Panc1 (cell line): Measurements from ENCODE around the gene CLEC12A. TPM values are rescaled to one million over a fixed set of nuclear protein-coding genes. Genes with fewer than 3 reads are reported as not detected.

ENCODE experiments used
- ATAC-seq: fragments of 200-7000 bp; cut with Tn5 transposase; 2 replicates; pipeline ENCODE4 v1.9.1; 2020; ENCODE audit warnings: mild to moderate bottlenecking, moderate library complexity
- BruUV-seq: library from RNA; stranded (reverse); fragments of 400-500 nt; replicated peaks from 2 replicates; lab custom pipeline; 2021; lab: Mats Ljungman, UMichigan
- CTCF ChIA-PET: fragments of 300-600 bp; sonication (Branson Sonifier 250); formaldehyde crosslinking; loops from one replicate; lab custom pipeline; 2022; ENCODE audit warnings: antibody characterized with exemption; lab: Charles Lee
- POLR2A ChIA-PET: fragments of 300-600 bp; sonication (Branson Sonifier 250); formaldehyde crosslinking; loops from one replicate; lab custom pipeline; 2022; ENCODE audit warnings: antibody characterized with exemption; lab: Charles Lee
- DNase-seq: peaks from one replicate; pipeline ENCODE4 v3.0.0-alpha.2; 2010; ENCODE audit warnings: low read depth, low spot score
- H3K27ac ChIP-seq: 2 replicates; pipeline ENCODE4 v1.5.1; 2011; ENCODE audit warnings: mild to moderate bottlenecking, low read length, inconsistent platforms
- H3K27me3 ChIP-seq: fragments of 200-500 bp; sonication (Bioruptor generic); 2 replicates; pipeline ENCODE4 v1.6.0; 2014; ENCODE audit warnings: low read length, inconsistent platforms; ENCODE audit not compliant: control insufficient read depth, insufficient read depth
- H3K36me3 ChIP-seq: fragments of 200-500 bp; sonication (Bioruptor generic); 2 replicates; pipeline ENCODE4 v1.5.1; 2014; ENCODE audit warnings: inconsistent platforms, mild to moderate bottlenecking, low read length, moderate library complexity; ENCODE audit not compliant: control insufficient read depth, insufficient read depth
- H3K4me1 ChIP-seq: 2 replicates; pipeline ENCODE4 v1.5.1; 2011; ENCODE audit warnings: inconsistent platforms, mild to moderate bottlenecking, low read length, moderate library complexity; ENCODE audit not compliant: control insufficient read depth, insufficient read depth
- H3K4me3 ChIP-seq, 2 experiments: 2 replicates each; pipeline ENCODE4 v1.5.1; 2011 to 2012; ENCODE audit warnings: low read depth in 2 of 2, low read length in 2 of 2, mild to moderate bottlenecking in 2 of 2, inconsistent platforms in 1 of 2, moderate library complexity in 1 of 2
- H3K9me3 ChIP-seq: fragments of 200-500 bp; sonication (Bioruptor generic); 2 replicates; pipeline ENCODE4 v1.5.1; 2014; ENCODE audit warnings: low read depth, mild to moderate bottlenecking, inconsistent platforms, low read length, moderate library complexity; ENCODE audit not compliant: control insufficient read depth, insufficient read depth
- CTCF ChIP-seq: fragments of 450-650 bp; IDR thresholded peaks from 2 replicates; pipeline ENCODE4 v1.5.1; 2017; ENCODE audit warnings: mild to moderate bottlenecking
- POLR2AphosphoS5 ChIP-seq: IDR thresholded peaks from 2 replicates; pipeline ENCODE4 v1.6.1; 2012; ENCODE audit warnings: mild to moderate bottlenecking, low read depth, low read length, moderate library complexity
- SIN3A ChIP-seq: IDR thresholded peaks from 2 replicates; pipeline ENCODE4 v1.6.1; 2012; ENCODE audit warnings: low read depth, mild to moderate bottlenecking, low read length, moderate library complexity, borderline replicate concordance; ENCODE audit not compliant: insufficient read depth
- TCF7L2 ChIP-seq: IDR thresholded peaks from 2 replicates; pipeline ENCODE4 v1.6.1; 2011; ENCODE audit warnings: mild to moderate bottlenecking, low read depth, low read length, inconsistent platforms
- in situ Hi-C: cut with HindIII; loops from 2 replicates; pipeline ENCODE4 v1.10.0; 2016; ENCODE audit warnings: low sequenced_read_pairs, low pct_unique_long_range_greater_than_20kb
- intact Hi-C: fragments of 100-400 bp; cut with micrococcal nuclease; formaldehyde crosslinking; loops from one replicate; pipeline ENCODE4 v1.10.0; 2022; ENCODE audit not compliant: unreplicated experiment
- total RNA-seq: library from RNA; stranded (reverse); gene quantifications from one replicate; pipeline ENCODE4 v1.2.1, GENCODE V29; 2021; ENCODE audit not compliant: unreplicated experiment
- TF ChIP-seq, protein P1 (sequence below), 2 experiments: IDR thresholded peaks; 2 replicates each; pipeline ENCODE4 v1.6.1; 2011 to 2012; ENCODE audit warnings: low read depth in 2 of 2, control low read depth in 1 of 2, low read length in 1 of 2, mild to moderate bottlenecking in 1 of 2, moderate library complexity in 1 of 2; ENCODE audit not compliant: insufficient read depth in 1 of 2

Gene CLEC12A
- total RNA-seq, 1 experiment from 2014 or later, result not detected

- no peaks in the 10 kb centered on the region for H3K36me3 ChIP-seq
- DNase-seq (no peak), ATAC-seq (no peak)
- intact Hi-C loops, result no loop called here
- H3K27ac ChIP-seq, result no peak overlapping the region
- TF ChIP-seq, protein P1, sequence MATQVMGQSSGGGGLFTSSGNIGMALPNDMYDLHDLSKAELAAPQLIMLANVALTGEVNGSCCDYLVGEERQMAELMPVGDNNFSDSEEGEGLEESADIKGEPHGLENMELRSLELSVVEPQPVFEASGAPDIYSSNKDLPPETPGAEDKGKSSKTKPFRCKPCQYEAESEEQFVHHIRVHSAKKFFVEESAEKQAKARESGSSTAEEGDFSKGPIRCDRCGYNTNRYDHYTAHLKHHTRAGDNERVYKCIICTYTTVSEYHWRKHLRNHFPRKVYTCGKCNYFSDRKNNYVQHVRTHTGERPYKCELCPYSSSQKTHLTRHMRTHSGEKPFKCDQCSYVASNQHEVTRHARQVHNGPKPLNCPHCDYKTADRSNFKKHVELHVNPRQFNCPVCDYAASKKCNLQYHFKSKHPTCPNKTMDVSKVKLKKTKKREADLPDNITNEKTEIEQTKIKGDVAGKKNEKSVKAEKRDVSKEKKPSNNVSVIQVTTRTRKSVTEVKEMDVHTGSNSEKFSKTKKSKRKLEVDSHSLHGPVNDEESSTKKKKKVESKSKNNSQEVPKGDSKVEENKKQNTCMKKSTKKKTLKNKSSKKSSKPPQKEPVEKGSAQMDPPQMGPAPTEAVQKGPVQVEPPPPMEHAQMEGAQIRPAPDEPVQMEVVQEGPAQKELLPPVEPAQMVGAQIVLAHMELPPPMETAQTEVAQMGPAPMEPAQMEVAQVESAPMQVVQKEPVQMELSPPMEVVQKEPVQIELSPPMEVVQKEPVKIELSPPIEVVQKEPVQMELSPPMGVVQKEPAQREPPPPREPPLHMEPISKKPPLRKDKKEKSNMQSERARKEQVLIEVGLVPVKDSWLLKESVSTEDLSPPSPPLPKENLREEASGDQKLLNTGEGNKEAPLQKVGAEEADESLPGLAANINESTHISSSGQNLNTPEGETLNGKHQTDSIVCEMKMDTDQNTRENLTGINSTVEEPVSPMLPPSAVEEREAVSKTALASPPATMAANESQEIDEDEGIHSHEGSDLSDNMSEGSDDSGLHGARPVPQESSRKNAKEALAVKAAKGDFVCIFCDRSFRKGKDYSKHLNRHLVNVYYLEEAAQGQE (IDR thresholded peaks at IDR 0.05; ENCODE audit: insufficient read depth in 1 of 2, low read depth in 2 of 2, low read length in 1 of 2), result no peak
- no peak for TF ChIP-seq POLR2AphosphoS5
- TF ChIP-seq CTCF, result no peak
- no peak for TF ChIP-seq SIN3A
- TF ChIP-seq TCF7L2, result no peak
- H3K4me3 ChIP-seq, result no peak overlapping the region
- no peaks in the 10 kb centered on the region for H3K9me3 ChIP-seq
- H3K4me1 ChIP-seq, result no peaks in the 10 kb centered on the region
- CTCF ChIA-PET, result no interaction called here
- BruUV-seq, result no TSS peak
- POLR2A ChIA-PET, result no interaction called here
- in situ Hi-C loops, result no loop called here
- no peaks in the 10 kb centered on the region for H3K27me3 ChIP-seq
Observed at GRCh38 chr12:10027721-10028120, 56.5 kb downstream of the CLEC12A start.

GRCh38 chr12:10030446-10030845 lies 59.2 kb downstream of the CLEC12A start, which contains the start of gene CLEC9A:
Gene CLEC9A, plus strand, starts transcription at chr12:10030682. Its CDS starts 22,006 bp downstream, at chr12:10052688.
- intact Hi-C loops (no loop called here), in situ Hi-C loops (no loop called here)
- Histone ChIP-seq H3K27me3 (no peaks in the 10 kb centered on the region), H3K9me3 (no peaks in the 10 kb centered on the region), H3K36me3 (no peaks in the 10 kb centered on the region), H3K4me3 (no peak within 1 kb of the TSS), H3K27ac (no peak within 1 kb of the TSS), H3K4me1 (no peaks in the 10 kb centered on the region)
- no peak for DNase-seq
- ATAC-seq, result no peak
- BruUV-seq, result no TSS peak
- TF ChIP-seq SIN3A (no peak), TCF7L2 (no peak), CTCF (no peak), POLR2AphosphoS5 (no peak)
- TF ChIP-seq, protein P1 (IDR thresholded peaks at IDR 0.05; ENCODE audit: insufficient read depth in 1 of 2, low read depth in 2 of 2, low read length in 1 of 2), result no peak
- ChIA-PET CTCF (no interaction called here), POLR2A (no interaction called here)
